Measurements from ENCODE around the gene ANKRD55.
A peak's percentile ranks its signal among the peaks of the same experiment; 100 is the strongest.
"Not testable (repeated sequence)": the region's sequence is repeated elsewhere in the genome, so short reads cannot be mapped to it uniquely, and the experiment has no call there.

The ANKRD55 gene

DNA sequence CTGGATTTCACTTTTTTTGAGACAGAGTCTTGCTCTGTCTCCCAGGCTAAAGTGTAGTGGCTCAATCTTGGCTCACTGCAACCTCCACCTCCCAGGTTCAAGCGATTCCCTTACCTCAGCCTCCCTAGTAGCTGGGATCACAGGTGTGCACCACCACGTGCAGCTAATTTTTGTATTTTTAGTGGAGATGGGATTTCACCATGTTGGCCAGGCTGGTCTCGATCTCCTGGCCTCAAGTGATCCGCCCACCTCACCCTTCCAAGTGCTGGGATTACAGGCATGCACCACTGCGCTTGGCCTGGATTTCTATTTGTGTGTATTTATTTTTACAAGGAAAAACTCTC, 154.0 kb downstream of the ANKRD55 start:
- not testable (repeated sequence) for H2AFZ ChIP-seq (ENCODE audit: low read length); H3K4me3 ChIP-seq (ENCODE audit: low read length in 2 of 2); H2AK5ac ChIP-seq (ENCODE audit: low read depth, low read length); H2BK120ac ChIP-seq (ENCODE audit: low read depth, low read length); DNase-seq (ENCODE audit: low spot score); H3K9ac ChIP-seq (ENCODE audit: low read depth, low read length, poor library complexity); H3K18ac ChIP-seq (ENCODE audit: low read length); H2BK12ac ChIP-seq (ENCODE audit: low read length); H3K27me3 ChIP-seq (ENCODE audit: control insufficient read depth in 3 of 3, insufficient read depth in 3 of 3, low read depth in 1 of 3, low read length in 3 of 3); H2BK15ac ChIP-seq (ENCODE audit: low read length); H3K36me3 ChIP-seq (replicated peaks in 1 of 2; ENCODE audit: control insufficient read depth in 2 of 2, insufficient read depth in 2 of 2, low read length in 2 of 2); H2BK5ac ChIP-seq (ENCODE audit: low read length); H3K14ac ChIP-seq (ENCODE audit: low read length); H3K4me2 ChIP-seq (ENCODE audit: insufficient read depth, low read length, poor library complexity, severe bottlenecking); H4K91ac ChIP-seq (ENCODE audit: low read depth, low read length, poor library complexity); H3K27ac ChIP-seq (replicated peaks; ENCODE audit: low read length); H3K9me3 ChIP-seq (replicated peaks in 1 of 2; ENCODE audit: control insufficient read depth in 2 of 2, insufficient read depth in 1 of 2, low read depth in 1 of 2, low read length in 2 of 2); H3K4me1 ChIP-seq (ENCODE audit: control insufficient read depth in 2 of 2, insufficient read depth in 1 of 2, low read depth in 1 of 2, low read length in 2 of 2); H4K8ac ChIP-seq (ENCODE audit: low read depth, low read length); H3K79me1 ChIP-seq (ENCODE audit: low read depth, low read length); H3K23ac ChIP-seq (ENCODE audit: low read depth, low read length, poor library complexity)
- H3K4ac ChIP-seq (ENCODE audit: low read length), result peak overlapping the region; percentile 23
- no CpG with 5 or more reads among the region's 5 CpGs for WGBS, 2 donors (ENCODE audit: extremely low coverage in 2 of 2, insufficient read length in 2 of 2, insufficient replicate concordance in 1 of 2)

DNA sequence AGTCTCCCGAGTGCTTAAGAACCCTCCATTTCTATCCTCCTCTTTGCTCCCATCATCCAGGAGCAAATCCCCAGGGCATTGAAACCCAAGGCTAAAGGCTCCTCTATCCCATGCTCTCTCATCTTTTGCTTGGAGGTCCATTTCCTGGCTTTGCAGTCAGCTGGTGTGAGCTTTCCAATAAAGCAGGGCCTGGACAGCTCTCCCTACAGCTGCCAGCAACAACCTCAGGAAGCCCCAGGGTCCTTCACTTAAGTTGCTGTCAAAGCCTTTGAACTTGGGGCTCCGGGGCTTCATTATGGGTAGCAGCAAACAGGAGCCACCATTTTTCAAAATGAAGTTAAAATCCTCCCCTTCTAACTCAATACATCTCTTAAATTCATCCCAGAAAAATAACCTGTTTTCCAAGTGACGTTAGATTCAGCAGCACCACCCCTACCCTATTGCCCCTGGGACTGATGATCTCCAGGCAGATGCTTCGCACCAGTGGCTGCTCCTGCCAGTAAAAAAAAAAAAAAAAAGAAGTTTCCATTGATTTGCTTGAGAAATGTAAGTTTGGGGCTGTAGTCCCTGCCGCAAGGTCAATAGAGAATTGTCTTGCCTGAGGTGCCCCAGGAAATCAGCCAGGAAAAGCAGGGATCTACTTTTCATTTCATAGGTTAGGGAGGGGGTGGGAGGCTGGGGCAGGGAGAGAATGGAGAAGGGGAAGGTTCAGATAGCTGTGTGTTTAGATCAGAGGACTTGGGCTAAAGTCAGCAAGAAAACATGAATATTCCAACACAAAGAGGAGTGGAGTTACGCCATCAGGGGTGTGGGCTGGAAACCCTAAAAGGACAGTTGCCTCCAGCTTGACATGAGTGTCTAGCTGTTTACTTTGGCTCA, 154.6 kb downstream of the ANKRD55 start:
- Histone ChIP-seq H2BK5ac (ENCODE audit: low read length) (no peak overlapping the region), H4K8ac (ENCODE audit: low read depth, low read length) (no peak overlapping the region), H3K4me2 (ENCODE audit: insufficient read depth, low read length, poor library complexity, severe bottlenecking) (no peak overlapping the region), H3K9me3 (replicated peaks in 1 of 2; ENCODE audit: control insufficient read depth in 2 of 2, insufficient read depth in 1 of 2, low read depth in 1 of 2, low read length in 2 of 2) (no peaks in the 10 kb centered on the region), H2AFZ (ENCODE audit: low read length) (no peak overlapping the region), H3K4ac (ENCODE audit: low read length) (peak overlapping the region; percentile 23), H3K4me3 (ENCODE audit: low read length in 2 of 2) (no peak overlapping the region), H3K9ac (ENCODE audit: low read depth, low read length, poor library complexity) (no peak overlapping the region), H2BK120ac (ENCODE audit: low read depth, low read length) (no peak overlapping the region), H3K36me3 (replicated peaks in 1 of 2; ENCODE audit: control insufficient read depth in 2 of 2, insufficient read depth in 2 of 2, low read length in 2 of 2) (no peaks in the 10 kb centered on the region), H3K23ac (ENCODE audit: low read depth, low read length, poor library complexity) (no peak overlapping the region), H4K91ac (ENCODE audit: low read depth, low read length, poor library complexity) (no peak overlapping the region), H3K27ac (replicated peaks; ENCODE audit: low read length) (no peak overlapping the region), H2AK5ac (ENCODE audit: low read depth, low read length) (no peak overlapping the region), H3K27me3 (ENCODE audit: control insufficient read depth in 3 of 3, insufficient read depth in 3 of 3, low read depth in 1 of 3, low read length in 3 of 3) (no peaks in the 10 kb centered on the region), H2BK15ac (ENCODE audit: low read length) (no peak overlapping the region), H3K18ac (ENCODE audit: low read length) (no peak overlapping the region), H3K14ac (ENCODE audit: low read length) (no peak overlapping the region), H3K79me1 (ENCODE audit: low read depth, low read length) (no peaks in the 10 kb centered on the region), H3K4me1 (ENCODE audit: control insufficient read depth in 2 of 2, insufficient read depth in 1 of 2, low read depth in 1 of 2, low read length in 2 of 2) (no peaks in the 10 kb centered on the region), H2BK12ac (ENCODE audit: low read length) (no peak overlapping the region)
- no peak for DNase-seq (ENCODE audit: low spot score)
- WGBS, 2 donors (ENCODE audit: extremely low coverage in 2 of 2, insufficient read length in 2 of 2, insufficient replicate concordance in 1 of 2), result no CpG with 5 or more reads among the region's 6 CpGs

GRCh38 chr5:56077796-56078233, 155.3 kb downstream of the ANKRD55 start:
- H3K9me3 ChIP-seq (replicated peaks in 1 of 2; ENCODE audit: control insufficient read depth in 2 of 2, insufficient read depth in 1 of 2, low read depth in 1 of 2, low read length in 2 of 2), result no peaks in the 10 kb centered on the region
- no peak overlapping the region for H4K8ac ChIP-seq (ENCODE audit: low read depth, low read length)
- H3K4ac ChIP-seq (ENCODE audit: low read length), result no peak overlapping the region
- no peaks in the 10 kb centered on the region for H3K36me3 ChIP-seq (replicated peaks in 1 of 2; ENCODE audit: control insufficient read depth in 2 of 2, insufficient read depth in 2 of 2, low read length in 2 of 2)
- H3K79me1 ChIP-seq (ENCODE audit: low read depth, low read length), result no peaks in the 10 kb centered on the region
- H3K23ac ChIP-seq (ENCODE audit: low read depth, low read length, poor library complexity), result no peak overlapping the region
- no peak overlapping the region for H2BK12ac ChIP-seq (ENCODE audit: low read length)
- no CpG with 5 or more reads among the region's 7 CpGs for WGBS, 2 donors (ENCODE audit: extremely low coverage in 2 of 2, insufficient read length in 2 of 2, insufficient replicate concordance in 1 of 2)
- DNase-seq (ENCODE audit: low spot score), result no peak
- no peak overlapping the region for H2BK120ac ChIP-seq (ENCODE audit: low read depth, low read length)
- H3K4me2 ChIP-seq (ENCODE audit: insufficient read depth, low read length, poor library complexity, severe bottlenecking), result no peak overlapping the region
- no peak overlapping the region for H3K27ac ChIP-seq (replicated peaks; ENCODE audit: low read length)
- H3K9ac ChIP-seq (ENCODE audit: low read depth, low read length, poor library complexity), result no peak overlapping the region
- no peak overlapping the region for H3K14ac ChIP-seq (ENCODE audit: low read length)
- H4K91ac ChIP-seq (ENCODE audit: low read depth, low read length, poor library complexity), result no peak overlapping the region
- H2BK5ac ChIP-seq (ENCODE audit: low read length), result no peak overlapping the region
- no peaks in the 10 kb centered on the region for H3K4me1 ChIP-seq (ENCODE audit: control insufficient read depth in 2 of 2, insufficient read depth in 1 of 2, low read depth in 1 of 2, low read length in 2 of 2)
- H2BK15ac ChIP-seq (ENCODE audit: low read length), result no peak overlapping the region
- no peak overlapping the region for H2AFZ ChIP-seq (ENCODE audit: low read length)
- no peak overlapping the region for H3K18ac ChIP-seq (ENCODE audit: low read length)
- H3K4me3 ChIP-seq (ENCODE audit: low read length in 2 of 2), result no peak overlapping the region
- H2AK5ac ChIP-seq (ENCODE audit: low read depth, low read length), result no peak overlapping the region
- H3K27me3 ChIP-seq (ENCODE audit: control insufficient read depth in 3 of 3, insufficient read depth in 3 of 3, low read depth in 1 of 3, low read length in 3 of 3), result no peaks in the 10 kb centered on the region

DNA sequence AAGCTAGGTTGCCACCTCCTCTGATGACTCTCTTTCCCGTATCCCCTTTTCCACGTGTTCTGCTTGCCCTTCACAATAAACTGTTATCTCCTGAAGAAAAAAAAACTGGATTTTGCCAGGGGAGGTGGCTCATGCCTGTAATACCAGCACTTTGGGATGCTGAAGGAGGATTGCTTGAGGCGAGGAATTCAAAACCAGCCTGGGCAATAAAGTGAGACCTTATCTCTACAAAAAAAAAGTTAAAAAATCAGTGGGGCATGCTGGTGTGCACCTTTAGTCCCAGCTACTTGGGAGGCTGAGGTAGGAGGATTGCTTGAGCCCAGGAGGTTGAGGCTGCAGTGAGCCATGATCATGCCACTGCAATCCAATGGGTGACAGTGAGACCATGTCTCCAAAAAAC, 156.6 kb downstream of the ANKRD55 start:
- Histone ChIP-seq H3K79me1 (ENCODE audit: low read depth, low read length) (no peaks in the 10 kb centered on the region), H2BK120ac (ENCODE audit: low read depth, low read length) (no peak overlapping the region), H3K14ac (ENCODE audit: low read length) (no peak overlapping the region), H3K27ac (replicated peaks; ENCODE audit: low read length) (no peak overlapping the region), H3K4me2 (ENCODE audit: insufficient read depth, low read length, poor library complexity, severe bottlenecking) (no peak overlapping the region), H3K4me3 (ENCODE audit: low read length in 2 of 2) (no peak overlapping the region), H3K4ac (ENCODE audit: low read length) (no peak overlapping the region), H2BK5ac (ENCODE audit: low read length) (no peak overlapping the region), H3K9ac (ENCODE audit: low read depth, low read length, poor library complexity) (no peak overlapping the region), H4K8ac (ENCODE audit: low read depth, low read length) (no peak overlapping the region), H3K9me3 (replicated peaks in 1 of 2; ENCODE audit: control insufficient read depth in 2 of 2, insufficient read depth in 1 of 2, low read depth in 1 of 2, low read length in 2 of 2) (no peaks in the 10 kb centered on the region), H3K27me3 (ENCODE audit: control insufficient read depth in 3 of 3, insufficient read depth in 3 of 3, low read depth in 1 of 3, low read length in 3 of 3) (no peaks in the 10 kb centered on the region), H2AFZ (ENCODE audit: low read length) (no peak overlapping the region), H3K18ac (ENCODE audit: low read length) (no peak overlapping the region), H2AK5ac (ENCODE audit: low read depth, low read length) (no peak overlapping the region), H3K4me1 (ENCODE audit: control insufficient read depth in 2 of 2, insufficient read depth in 1 of 2, low read depth in 1 of 2, low read length in 2 of 2) (no peaks in the 10 kb centered on the region), H2BK15ac (ENCODE audit: low read length) (no peak overlapping the region), H4K91ac (ENCODE audit: low read depth, low read length, poor library complexity) (no peak overlapping the region), H2BK12ac (ENCODE audit: low read length) (no peak overlapping the region), H3K23ac (ENCODE audit: low read depth, low read length, poor library complexity) (no peak overlapping the region), H3K36me3 (replicated peaks in 1 of 2; ENCODE audit: control insufficient read depth in 2 of 2, insufficient read depth in 2 of 2, low read length in 2 of 2) (no peaks in the 10 kb centered on the region)
- DNase-seq (ENCODE audit: low spot score), result no peak
- no CpG with 5 or more reads among the region's 3 CpGs for WGBS, 2 donors (ENCODE audit: extremely low coverage in 2 of 2, insufficient read length in 2 of 2, insufficient replicate concordance in 1 of 2)
